ENCODE results near the gene BANF2.

BANF2 gene

DNA sequence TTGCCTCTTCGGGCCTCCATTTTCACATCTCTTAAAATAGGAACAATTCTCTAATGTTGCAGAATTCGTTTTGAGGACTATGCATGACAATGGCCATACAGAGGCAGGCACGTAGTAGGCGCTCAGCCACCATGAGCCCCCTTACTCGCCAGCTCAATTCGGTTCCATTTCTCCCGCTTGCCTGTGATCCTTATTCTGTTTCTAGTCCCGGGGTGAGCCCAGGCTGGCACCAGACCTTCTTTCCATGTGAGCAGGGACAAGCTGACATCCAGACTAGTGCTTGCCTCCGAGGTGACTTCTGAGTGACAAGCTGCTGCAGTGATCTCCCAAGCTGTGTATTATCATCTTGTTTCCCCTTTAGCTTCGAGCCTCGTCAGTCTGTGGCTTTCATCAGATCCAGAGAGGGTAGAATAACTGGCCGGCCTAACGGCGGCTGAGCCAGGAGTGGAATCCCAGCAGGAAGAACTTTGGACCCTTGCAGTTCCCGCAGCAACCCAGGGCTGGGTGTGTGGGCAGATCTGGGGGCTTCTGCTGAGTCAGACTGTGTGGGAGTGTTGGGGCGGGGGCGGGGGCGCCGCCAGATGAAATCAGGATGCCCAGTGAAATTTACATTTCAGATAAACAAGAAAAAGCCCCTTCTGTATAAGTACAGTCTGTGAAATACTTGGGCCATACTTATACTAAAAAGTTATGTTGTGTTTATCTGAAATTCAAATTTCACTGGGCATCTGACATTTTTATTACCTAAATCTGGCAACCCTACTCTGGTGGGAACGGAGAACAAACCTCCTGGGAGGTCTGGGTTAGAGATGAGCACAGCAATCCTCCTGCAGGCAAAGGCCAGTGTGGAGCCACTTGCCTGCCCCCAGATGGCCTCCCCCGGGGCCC is 10.9 kb downstream of the BANF2 start:
- no peak for DNase-seq (ENCODE audit: low read depth)

DNA sequence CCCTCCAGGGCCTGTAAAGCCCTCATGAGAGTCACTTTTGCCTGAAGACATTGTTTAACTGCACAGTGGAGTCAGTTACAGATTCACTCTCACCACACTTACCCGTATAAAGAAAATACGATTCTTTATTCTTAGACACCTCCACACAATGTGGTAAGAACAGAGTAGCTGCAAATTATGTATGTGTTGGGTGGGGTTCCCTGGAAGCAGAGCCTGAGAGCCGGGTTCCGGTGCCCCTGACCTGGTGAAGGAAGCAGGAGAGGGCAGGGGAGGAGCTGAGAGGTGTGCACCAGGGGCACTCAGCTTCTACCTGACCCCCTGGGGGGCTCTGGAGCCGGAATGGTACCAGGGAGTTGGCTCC is 11.5 kb downstream of the BANF2 start:
- no peak for DNase-seq (ENCODE audit: low read depth)

DNA sequence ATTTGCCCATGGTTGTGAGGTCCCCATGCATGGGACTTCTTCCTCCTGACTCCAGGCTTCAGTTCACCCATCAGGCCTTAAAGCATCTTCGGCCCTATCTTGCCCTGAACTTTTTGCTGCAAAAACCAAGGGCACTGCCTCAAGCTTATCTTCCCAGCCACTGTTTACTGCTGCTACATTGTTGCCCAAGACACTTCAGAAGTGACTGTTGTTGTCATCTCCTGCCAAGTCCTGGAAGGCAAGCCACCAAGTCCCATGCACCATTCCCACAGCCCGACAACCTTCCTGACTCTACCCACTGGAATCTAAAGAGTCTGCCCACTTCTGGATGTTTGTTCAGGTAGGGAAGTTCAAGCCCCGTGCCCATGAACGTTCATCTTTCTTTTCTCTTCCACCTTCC is 12.4 kb downstream of the BANF2 start:
- DNase-seq (ENCODE audit: low read depth) = no peak

- no peak for DNase-seq (ENCODE audit: low read depth)
Observed at GRCh38 chr20:17712708-17713107, 12.9 kb downstream of the BANF2 start.

DNA sequence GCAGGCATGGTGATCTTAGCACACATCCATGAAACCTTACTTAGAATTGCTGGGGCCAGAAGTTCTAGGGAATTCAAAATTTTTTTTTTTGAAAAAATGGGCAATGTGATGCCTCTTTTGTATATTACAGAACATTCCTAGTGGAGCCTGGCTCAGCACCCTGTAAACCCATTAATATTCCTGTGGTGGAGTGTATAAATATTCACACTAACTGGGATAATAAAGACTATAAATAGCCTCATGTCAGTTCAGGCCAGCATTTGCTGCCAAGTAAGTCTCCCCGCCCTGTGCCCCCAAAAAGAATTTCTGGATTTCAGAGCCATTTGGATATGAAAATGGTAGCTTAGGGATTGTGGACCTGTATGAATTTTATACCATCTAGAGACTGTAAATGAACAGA is 14.8 kb downstream of the BANF2 start:
- DNase-seq (ENCODE audit: low read depth) = no peak

GRCh38 chr20:17715075-17715474 is 15.3 kb downstream of the BANF2 start:
- no peak for DNase-seq (ENCODE audit: low read depth)

GRCh38 chr20:17716331-17716730 is 16.6 kb downstream of the BANF2 start:
- DNase-seq (ENCODE audit: low read depth) = no peak

GRCh38 chr20:17720755-17721154 is 21.0 kb downstream of the BANF2 start:
- no peak for DNase-seq (ENCODE audit: low read depth)

DNA sequence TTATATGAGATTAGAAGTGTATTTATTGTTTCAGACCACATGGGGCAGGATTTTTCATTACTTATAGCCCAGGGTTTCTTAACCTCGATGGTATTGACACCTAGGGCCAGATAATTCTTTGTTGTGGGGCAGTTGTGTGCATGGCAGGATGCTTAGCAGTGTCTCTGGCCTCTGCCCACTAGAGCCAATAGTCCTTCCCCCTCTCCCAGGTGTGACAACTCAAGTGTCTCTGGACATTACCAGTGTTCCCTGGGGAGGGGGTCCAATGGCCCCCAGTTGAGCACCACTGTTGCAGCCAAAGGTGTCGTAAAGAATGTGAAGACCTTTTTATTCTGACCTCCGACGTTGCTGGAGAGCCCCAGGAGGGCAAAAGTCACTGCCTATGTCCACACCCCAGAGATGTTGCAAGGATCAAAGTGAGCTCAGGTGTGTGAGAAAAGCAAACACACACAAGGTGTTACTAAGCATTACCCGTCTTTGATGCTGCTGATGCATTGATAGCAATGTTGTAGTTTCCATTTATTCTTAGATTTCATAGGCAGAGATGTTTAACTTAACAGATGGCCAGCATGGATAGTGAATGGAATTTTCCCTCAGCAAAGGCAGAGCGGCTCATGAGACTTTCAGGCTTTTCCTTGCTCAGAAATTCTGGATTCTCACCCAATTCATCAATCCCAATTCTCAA is 22.2 kb downstream of the BANF2 start:
- DNase-seq (ENCODE audit: low read depth) = no peak

GRCh38 chr20:17722493-17723300 is 22.9 kb downstream of the BANF2 start:
- no peak for DNase-seq (ENCODE audit: low read depth)

DNA sequence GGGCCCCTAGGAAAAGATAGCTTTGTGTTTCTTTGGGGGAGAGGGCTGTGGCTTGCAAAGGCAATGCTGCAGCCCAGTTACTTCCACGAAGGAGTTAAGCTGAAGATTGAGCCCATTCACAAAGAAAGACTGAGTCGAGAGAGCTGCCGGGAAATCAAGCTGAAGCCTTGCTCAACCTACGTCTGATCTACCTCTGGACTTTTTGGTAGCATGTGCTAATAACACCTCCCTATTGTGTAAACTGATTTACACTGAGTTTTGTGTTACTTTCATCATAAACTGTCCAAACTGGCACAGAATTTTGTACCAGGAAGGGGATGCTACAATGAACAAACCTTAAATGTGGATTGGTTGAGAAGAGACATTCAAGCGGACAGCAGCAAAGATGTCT is 23.5 kb downstream of the BANF2 start:
- no peak for DNase-seq (ENCODE audit: low read depth)

- no peak for DNase-seq (ENCODE audit: low read depth)
Observed at GRCh38 chr20:17725094-17725835, 25.5 kb downstream of the BANF2 start.

DNA sequence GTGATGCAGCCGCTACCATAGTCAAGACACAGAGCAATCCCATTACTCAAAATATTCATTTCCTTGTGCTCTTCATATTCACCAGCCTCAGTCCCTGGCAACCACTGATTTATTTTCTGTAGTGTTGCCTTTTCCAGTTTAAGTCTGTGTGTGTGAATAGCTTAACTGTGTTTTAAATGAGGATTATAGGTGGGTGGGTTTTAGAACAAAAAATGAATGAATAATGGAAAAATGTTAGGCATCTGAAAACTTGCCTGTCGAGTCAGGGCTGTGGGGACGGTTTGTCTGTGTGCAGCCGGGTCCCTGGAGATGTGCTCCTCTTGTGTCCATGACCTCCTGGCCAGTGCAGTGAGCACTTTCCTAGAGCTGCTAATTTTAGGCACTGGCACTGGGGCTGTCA is 27.1 kb downstream of the BANF2 start:
- DNase-seq (ENCODE audit: low read depth) = no peak

GRCh38 chr20:17727351-17727750 is 27.6 kb downstream of the BANF2 start:
- no peak for DNase-seq (ENCODE audit: low read depth)

- DNase-seq (ENCODE audit: low read depth) = no peak
Observed at GRCh38 chr20:17728074-17728473, 28.3 kb downstream of the BANF2 start.

GRCh38 chr20:17730071-17730470 is 30.3 kb downstream of the BANF2 start:
- no peak for DNase-seq (ENCODE audit: low read depth)

DNA sequence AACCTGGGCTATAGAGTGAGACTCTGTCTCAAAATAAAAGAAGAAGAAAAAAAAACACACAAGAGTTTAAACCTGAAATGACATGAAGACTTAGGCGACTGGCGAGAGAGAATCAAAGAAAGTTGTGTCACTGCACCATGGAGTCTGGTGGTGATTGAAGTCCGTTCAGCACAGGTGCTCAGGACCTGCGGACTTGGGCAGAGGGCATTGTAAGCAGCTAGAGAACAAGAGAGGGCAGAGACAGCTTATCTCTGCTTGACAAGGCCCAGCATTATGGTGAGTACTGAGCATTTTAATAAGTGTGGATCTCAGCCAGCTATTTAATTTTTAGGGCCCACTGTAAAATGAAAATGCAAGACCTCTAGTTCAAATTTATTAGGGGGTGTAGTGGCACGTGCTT is 31.5 kb downstream of the BANF2 start:
- no peak for DNase-seq (ENCODE audit: low read depth)

- DNase-seq (ENCODE audit: low read depth) = no peak
Observed at GRCh38 chr20:17732907-17733521, 33.2 kb downstream of the BANF2 start.

- DNase-seq (ENCODE audit: low read depth) = no peak
Observed at GRCh38 chr20:17733767-17734304, 34.1 kb downstream of the BANF2 start.

DNA sequence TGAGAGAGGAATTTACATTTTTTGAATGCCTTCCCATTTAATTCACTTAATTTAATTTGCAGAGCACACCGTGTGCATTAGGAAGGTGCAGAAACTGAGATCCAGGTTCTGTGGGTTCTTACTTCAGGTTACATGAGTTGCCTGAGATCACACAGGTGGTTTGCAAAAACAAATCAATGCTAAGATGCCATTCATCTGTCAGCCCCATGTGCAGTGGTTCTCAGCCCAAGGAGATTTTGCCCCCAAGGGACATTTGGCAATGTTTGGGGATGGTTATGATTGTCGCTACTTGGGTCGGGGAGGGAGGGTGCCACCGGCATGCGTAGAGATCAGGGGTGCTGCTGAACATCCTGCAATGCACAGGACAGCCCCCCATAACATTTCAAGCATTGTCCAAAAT is 34.6 kb downstream of the BANF2 start:
- no peak for DNase-seq (ENCODE audit: low read depth)

DNA sequence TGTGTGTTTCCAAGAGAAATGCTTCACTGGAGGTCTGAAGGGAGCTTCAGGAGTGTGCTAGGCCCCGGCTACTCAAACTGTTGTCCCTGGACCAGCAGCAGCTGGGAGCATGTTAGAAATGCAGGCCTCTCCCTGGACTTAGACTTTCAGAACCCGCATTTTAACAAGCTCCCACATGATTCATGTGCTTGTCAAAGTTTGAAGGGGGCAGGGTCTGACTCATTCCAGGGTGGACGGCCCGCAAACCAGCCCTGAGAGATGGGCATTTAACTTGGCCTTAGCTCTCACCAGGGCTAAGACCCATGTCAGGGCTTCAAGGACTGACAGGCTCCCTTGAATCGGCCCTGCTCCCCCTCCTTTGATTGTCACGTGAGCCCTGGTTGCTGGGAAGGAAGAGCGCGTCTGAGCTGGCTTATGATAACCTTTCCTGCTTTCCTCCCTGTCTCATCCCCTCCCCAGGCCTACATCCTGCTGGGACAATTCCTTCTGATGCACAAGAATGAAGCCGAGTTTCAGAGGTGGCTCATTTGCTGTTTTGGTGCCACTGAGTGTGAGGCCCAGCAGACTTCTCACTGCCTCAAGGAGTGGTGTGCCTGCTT is 35.5 kb downstream of the BANF2 start:
- DNase-seq (ENCODE audit: low read depth) = no peak

Data from stimulated activated CD8-positive, alpha-beta memory T cell treated with anti-CD3 and anti-CD28 coated beads, Interleukin-15, amount 100 ng/mL, for 1 hour (primary cell).